K562 (cell line): ENCODE measurements around the gene AGAP1. TPM values are rescaled to one million over a fixed set of nuclear protein-coding genes. Genes with fewer than 3 reads are reported as not detected.

Experiments used
- ASH1L ChIP-seq: fragments of 450-650 bp; IDR thresholded peaks from 2 replicates; pipeline ENCODE4 v1.6.1; 2018; ENCODE audit warnings: borderline replicate concordance, mild to moderate bottlenecking, low read depth; ENCODE audit not compliant: partially characterized antibody
- C11orf30 ChIP-seq: fragments of 450-650 bp; IDR thresholded peaks from 2 replicates; pipeline ENCODE4 v1.6.1; 2016; ENCODE audit warnings: low read depth, mild to moderate bottlenecking
- polyA plus RNA-seq, 8 experiments: library from polyadenylated mRNA; depleted of rRNA in 4 of 8; stranded (reverse) in 5 of 8; unstranded in 3 of 8; fragments of >200 nt; fragmentation: Nextera tagmentation in 2 of 8; fragmentation: Illumina TruSeq in 1 of 8; extraction: Ambion mirVana in 2 of 8; extraction: Trizol in 1 of 8; gene quantifications; 2 replicates each; pipeline versions ENCODE4 v1.2.1 to v1.2.3, GENCODE V29; 2011 to 2014; ENCODE audit warnings: inconsistent platforms in 1 of 8, missing spikeins in 1 of 8
- total RNA-seq, 7 experiments: library from RNA; depleted of rRNA in 6 of 7; stranded (reverse); fragments of >200 nt in 6 of 7; fragmentation: Illumina TruSeq in 2 of 7; extraction: Trizol in 2 of 7; gene quantifications; 2 replicates each; pipeline versions ENCODE4 v1.2.1 to v1.2.3, GENCODE V29; 2011 to 2021; ENCODE audit warnings: low replicate concordance in 1 of 7
- TF ChIP-seq, protein P1 (sequence below): fragments of 200-800 bp; sonication (Bioruptor generic); IDR thresholded peaks from 2 replicates; pipeline ENCODE4 v1.6.1; 2016; ENCODE audit warnings: missing genetic modification characterization, missing compliant biosample characterization
- TF ChIP-seq, protein P2 (sequence below): fragments of 250-450 bp; sonication (Bioruptor Pico); IDR thresholded peaks from 2 replicates; pipeline ENCODE4 v1.4.0; 2020; ENCODE audit warnings: mild to moderate bottlenecking, moderate library complexity

The AGAP1 gene
- total and polyA plus RNA-seq, 9 of the 15 experiments (the other 6 are each of a cell fraction or from before 2014, with no cell fraction given) = 1.3 to 24.0 (median 10.6) TPM

DNA sequence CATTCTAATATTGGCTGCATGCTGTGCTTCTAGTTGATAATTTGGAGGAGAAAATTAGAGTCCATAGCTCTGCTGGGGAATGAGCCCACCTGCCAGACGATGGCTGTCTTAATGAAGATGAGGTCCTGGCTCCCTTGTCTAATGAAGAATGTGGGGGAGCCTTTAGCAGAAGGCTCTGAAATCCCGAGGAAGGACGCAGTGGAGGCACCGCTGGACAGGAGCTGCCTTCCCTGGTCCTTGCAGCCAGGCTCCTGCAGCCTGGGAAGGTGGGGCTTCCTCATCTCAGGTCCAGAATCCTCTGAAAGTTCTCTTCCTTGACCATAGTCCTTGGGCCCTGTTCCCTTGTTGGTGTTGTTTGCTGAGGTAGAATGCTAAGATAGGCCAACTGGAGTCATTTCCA lies 208.3 kb downstream of the AGAP1 start (continued):
- TF ChIP-seq, protein P1, sequence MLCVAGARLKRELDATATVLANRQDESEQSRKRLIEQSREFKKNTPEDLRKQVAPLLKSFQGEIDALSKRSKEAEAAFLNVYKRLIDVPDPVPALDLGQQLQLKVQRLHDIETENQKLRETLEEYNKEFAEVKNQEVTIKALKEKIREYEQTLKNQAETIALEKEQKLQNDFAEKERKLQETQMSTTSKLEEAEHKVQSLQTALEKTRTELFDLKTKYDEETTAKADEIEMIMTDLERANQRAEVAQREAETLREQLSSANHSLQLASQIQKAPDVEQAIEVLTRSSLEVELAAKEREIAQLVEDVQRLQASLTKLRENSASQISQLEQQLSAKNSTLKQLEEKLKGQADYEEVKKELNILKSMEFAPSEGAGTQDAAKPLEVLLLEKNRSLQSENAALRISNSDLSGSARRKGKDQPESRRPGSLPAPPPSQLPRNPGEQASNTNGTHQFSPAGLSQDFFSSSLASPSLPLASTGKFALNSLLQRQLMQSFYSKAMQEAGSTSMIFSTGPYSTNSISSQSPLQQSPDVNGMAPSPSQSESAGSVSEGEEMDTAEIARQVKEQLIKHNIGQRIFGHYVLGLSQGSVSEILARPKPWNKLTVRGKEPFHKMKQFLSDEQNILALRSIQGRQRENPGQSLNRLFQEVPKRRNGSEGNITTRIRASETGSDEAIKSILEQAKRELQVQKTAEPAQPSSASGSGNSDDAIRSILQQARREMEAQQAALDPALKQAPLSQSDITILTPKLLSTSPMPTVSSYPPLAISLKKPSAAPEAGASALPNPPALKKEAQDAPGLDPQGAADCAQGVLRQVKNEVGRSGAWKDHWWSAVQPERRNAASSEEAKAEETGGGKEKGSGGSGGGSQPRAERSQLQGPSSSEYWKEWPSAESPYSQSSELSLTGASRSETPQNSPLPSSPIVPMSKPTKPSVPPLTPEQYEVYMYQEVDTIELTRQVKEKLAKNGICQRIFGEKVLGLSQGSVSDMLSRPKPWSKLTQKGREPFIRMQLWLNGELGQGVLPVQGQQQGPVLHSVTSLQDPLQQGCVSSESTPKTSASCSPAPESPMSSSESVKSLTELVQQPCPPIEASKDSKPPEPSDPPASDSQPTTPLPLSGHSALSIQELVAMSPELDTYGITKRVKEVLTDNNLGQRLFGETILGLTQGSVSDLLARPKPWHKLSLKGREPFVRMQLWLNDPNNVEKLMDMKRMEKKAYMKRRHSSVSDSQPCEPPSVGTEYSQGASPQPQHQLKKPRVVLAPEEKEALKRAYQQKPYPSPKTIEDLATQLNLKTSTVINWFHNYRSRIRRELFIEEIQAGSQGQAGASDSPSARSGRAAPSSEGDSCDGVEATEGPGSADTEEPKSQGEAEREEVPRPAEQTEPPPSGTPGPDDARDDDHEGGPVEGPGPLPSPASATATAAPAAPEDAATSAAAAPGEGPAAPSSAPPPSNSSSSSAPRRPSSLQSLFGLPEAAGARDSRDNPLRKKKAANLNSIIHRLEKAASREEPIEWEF (CRISPR knock-in tag) = no peak
- no peak for TF ChIP-seq C11orf30
- TF ChIP-seq, protein P2, sequence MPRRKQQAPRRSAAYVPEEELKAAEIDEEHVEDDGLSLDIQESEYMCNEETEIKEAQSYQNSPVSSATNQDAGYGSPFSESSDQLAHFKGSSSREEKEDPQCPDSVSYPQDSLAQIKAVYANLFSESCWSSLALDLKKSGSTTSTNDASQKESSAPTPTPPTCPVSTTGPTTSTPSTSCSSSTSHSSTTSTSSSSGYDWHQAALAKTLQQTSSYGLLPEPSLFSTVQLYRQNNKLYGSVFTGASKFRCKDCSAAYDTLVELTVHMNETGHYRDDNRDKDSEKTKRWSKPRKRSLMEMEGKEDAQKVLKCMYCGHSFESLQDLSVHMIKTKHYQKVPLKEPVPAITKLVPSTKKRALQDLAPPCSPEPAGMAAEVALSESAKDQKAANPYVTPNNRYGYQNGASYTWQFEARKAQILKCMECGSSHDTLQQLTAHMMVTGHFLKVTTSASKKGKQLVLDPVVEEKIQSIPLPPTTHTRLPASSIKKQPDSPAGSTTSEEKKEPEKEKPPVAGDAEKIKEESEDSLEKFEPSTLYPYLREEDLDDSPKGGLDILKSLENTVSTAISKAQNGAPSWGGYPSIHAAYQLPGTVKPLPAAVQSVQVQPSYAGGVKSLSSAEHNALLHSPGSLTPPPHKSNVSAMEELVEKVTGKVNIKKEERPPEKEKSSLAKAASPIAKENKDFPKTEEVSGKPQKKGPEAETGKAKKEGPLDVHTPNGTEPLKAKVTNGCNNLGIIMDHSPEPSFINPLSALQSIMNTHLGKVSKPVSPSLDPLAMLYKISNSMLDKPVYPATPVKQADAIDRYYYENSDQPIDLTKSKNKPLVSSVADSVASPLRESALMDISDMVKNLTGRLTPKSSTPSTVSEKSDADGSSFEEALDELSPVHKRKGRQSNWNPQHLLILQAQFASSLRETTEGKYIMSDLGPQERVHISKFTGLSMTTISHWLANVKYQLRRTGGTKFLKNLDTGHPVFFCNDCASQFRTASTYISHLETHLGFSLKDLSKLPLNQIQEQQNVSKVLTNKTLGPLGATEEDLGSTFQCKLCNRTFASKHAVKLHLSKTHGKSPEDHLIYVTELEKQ = no peak
- no peak for TF ChIP-seq ASH1L
